Liver (tissue), 9 donors: ENCODE results near the gene TBCD. TPM values are rescaled to one million over a fixed set of nuclear protein-coding genes. Genes with fewer than 3 reads are reported as not detected.

Experiments used
- DNase-seq: peaks from one replicate; pipeline ENCODE4 v3.0.0-alpha.2; 2017; ENCODE audit warnings: low spot score
- H3K27ac ChIP-seq, 2 donors: one replicate each; pipeline ENCODE4 v1.7.0; 2013; ENCODE audit warnings: inconsistent platforms in 2 of 2, low read length in 2 of 2, control low read depth in 1 of 2, low read depth in 1 of 2, mild to moderate bottlenecking in 1 of 2
- H3K27me3 ChIP-seq, 4 donors: one replicate each; pipeline versions ENCODE4 v1.6.1 to v1.7.0; 2013; ENCODE audit warnings: low read length in 3 of 4, inconsistent platforms in 1 of 4, mild to moderate bottlenecking in 1 of 4, moderate library complexity in 1 of 4; ENCODE audit not compliant: control insufficient read depth in 4 of 4, insufficient read depth in 4 of 4
- H3K36me3 ChIP-seq, 4 donors: one replicate each; pipeline versions ENCODE4 v1.6.1 to v1.7.0; 2013; ENCODE audit warnings: low read length in 3 of 4, mild to moderate bottlenecking in 3 of 4, low read depth in 1 of 4, moderate library complexity in 1 of 4; ENCODE audit not compliant: control insufficient read depth in 4 of 4, insufficient read depth in 3 of 4
- H3K4me1 ChIP-seq, 4 donors: one replicate each; pipeline versions ENCODE4 v1.6.1 to v1.7.0; 2013; ENCODE audit warnings: low read length in 3 of 4, mild to moderate bottlenecking in 3 of 4, moderate library complexity in 1 of 4; ENCODE audit not compliant: control insufficient read depth in 4 of 4, insufficient read depth in 4 of 4
- H3K4me3 ChIP-seq, 3 donors: one replicate each; pipeline versions ENCODE4 v1.6.1 to v1.7.0; 2013; ENCODE audit warnings: low read length in 3 of 3, control low read depth in 1 of 3, low read depth in 1 of 3, mild to moderate bottlenecking in 1 of 3
- H3K9ac ChIP-seq, 2 donors: one replicate each; pipeline ENCODE4 v1.7.0; 2013; ENCODE audit warnings: low read length in 2 of 2, mild to moderate bottlenecking in 2 of 2, moderate library complexity in 2 of 2, control low read depth in 1 of 2, low read depth in 1 of 2
- H3K9me3 ChIP-seq, 4 donors: one replicate each; pipeline versions ENCODE4 v1.6.1 to v1.7.0; 2013; ENCODE audit warnings: low read length in 3 of 4; ENCODE audit not compliant: control insufficient read depth in 4 of 4
- ATF3 ChIP-seq: IDR thresholded peaks from 2 replicates; pipeline ENCODE4 v1.6.1; 2016; ENCODE audit warnings: antibody characterized with exemption
- CTCF ChIP-seq: fragments of 150-350 bp; IDR thresholded peaks from 2 replicates; pipeline ENCODE4 v1.5.1; 2017; ENCODE audit warnings: improper control_type of control experiment, low read depth, low read length; ENCODE audit not compliant: missing input control
- EGR1 ChIP-seq, 2 donors: IDR thresholded peaks; 2 replicates each; pipeline ENCODE4 v1.6.1; 2016 to 2018; ENCODE audit warnings: antibody characterized with exemption in 2 of 2, low read depth in 2 of 2
- FOXA1 ChIP-seq: IDR thresholded peaks from 2 replicates; pipeline ENCODE4 v1.6.1; 2016; ENCODE audit warnings: antibody characterized with exemption
- FOXA2 ChIP-seq: IDR thresholded peaks from 2 replicates; pipeline ENCODE4 v1.6.1; 2016; ENCODE audit warnings: antibody characterized with exemption
- GABPA ChIP-seq, 2 donors: IDR thresholded peaks in 1 of 2; conservative IDR thresholded peaks in 1 of 2; 2 replicates each; pipeline ENCODE4 v1.6.1; 2016; ENCODE audit warnings: antibody characterized with exemption in 2 of 2, mild to moderate bottlenecking in 1 of 2, moderate library complexity in 1 of 2
- HNF4A ChIP-seq, 2 donors: conservative IDR thresholded peaks; 2 replicates each; pipeline ENCODE4 v1.6.1; 2016; ENCODE audit warnings: antibody characterized with exemption in 2 of 2, mild to moderate bottlenecking in 2 of 2
- HNF4G ChIP-seq: IDR thresholded peaks from 2 replicates; pipeline ENCODE4 v1.6.1; 2016; ENCODE audit warnings: antibody characterized with exemption
- JUND ChIP-seq, 2 donors: IDR thresholded peaks; 2 replicates each; pipeline ENCODE4 v1.6.1; 2016; ENCODE audit warnings: antibody characterized with exemption in 2 of 2
- MAX ChIP-seq: IDR thresholded peaks from 2 replicates; pipeline ENCODE4 v1.6.1; 2016; ENCODE audit warnings: antibody characterized with exemption
- NR2F2 ChIP-seq: IDR thresholded peaks from 2 replicates; pipeline ENCODE4 v1.6.1; 2016; ENCODE audit warnings: antibody characterized with exemption
- RAD21 ChIP-seq, 2 donors: IDR thresholded peaks; 2 replicates each; pipeline ENCODE4 v1.6.1; 2016; ENCODE audit warnings: antibody characterized with exemption in 2 of 2, mild to moderate bottlenecking in 2 of 2
- REST ChIP-seq: IDR thresholded peaks from 2 replicates; pipeline ENCODE4 v1.6.1; 2016; ENCODE audit warnings: antibody characterized with exemption, mild to moderate bottlenecking
- RXRA ChIP-seq, 2 donors: IDR thresholded peaks; 2 replicates each; pipeline ENCODE4 v1.6.1; 2017 to 2018; ENCODE audit warnings: antibody characterized with exemption in 2 of 2, mild to moderate bottlenecking in 1 of 2
- SP1 ChIP-seq: IDR thresholded peaks from 2 replicates; pipeline ENCODE4 v1.6.1; 2018; ENCODE audit warnings: antibody characterized with exemption, mild to moderate bottlenecking
- TAF1 ChIP-seq: conservative IDR thresholded peaks from 2 replicates; pipeline ENCODE4 v1.6.1; 2016; ENCODE audit warnings: antibody characterized with exemption, mild to moderate bottlenecking
- YY1 ChIP-seq: IDR thresholded peaks from 2 replicates; pipeline ENCODE4 v1.6.1; 2016; ENCODE audit warnings: antibody characterized with exemption, mild to moderate bottlenecking
- ZBTB33 ChIP-seq: IDR thresholded peaks from 2 replicates; pipeline ENCODE4 v1.6.1; 2016; ENCODE audit warnings: antibody characterized with exemption
- WGBS: extraction: QIAGEN DNeasy Blood & Tissue Kit; methylation state at CpG from one replicate; pipeline ENCODE4 v1.1.7; 2013; 5-methylcytosine and 5-hydroxymethylcytosine counted together
- polyA plus RNA-seq, 2 donors: library from polyadenylated mRNA; stranded (reverse) in 1 of 2; unstranded in 1 of 2; fragments of 200-250 nt in 1 of 2; fragments of >200 nt in 1 of 2; fragmentation: Nextera tagmentation in 1 of 2; extraction: Ambion mirVana in 1 of 2; gene quantifications; one replicate each; pipeline versions ENCODE4 v1.2.1 to v1.2.3, GENCODE V29; 2013 to 2015
- total RNA-seq, 2 donors: library from RNA; depleted of rRNA; stranded (reverse); fragments of >200 nt; gene quantifications; one replicate each; pipeline ENCODE4 v1.2.3, GENCODE V29; 2014
- donor health status: healthy.
- donor health status: healthy.
- donor health status: healthy.
- donor health status: healthy.
- donor health status: healthy.

The TBCD gene
- total and polyA plus RNA-seq, 4 donors: 29.8 to 42.2 (median 33.0) TPM

GRCh38 chr17:82786427-82786826 is 34.6 kb downstream of the TBCD start:
- Histone ChIP-seq H3K27ac (no peak overlapping the region), H3K4me1 (no peaks in the 10 kb centered on the region), H3K27me3 (no peaks in the 10 kb centered on the region), H3K4me3 (no peak overlapping the region), H3K9ac (no peak overlapping the region), H3K9me3 (no peaks in the 10 kb centered on the region), H3K36me3 (peaks cover 0 to 9% (median 5%) of the 10 kb centered on the region in 4 donors)
- TF ChIP-seq MAX (no peak), HNF4G (no peak), FOXA2 (no peak), EGR1 (IDR thresholded peaks at IDR 0.05; ENCODE audit: low read depth in 2 of 2) (no peak), ATF3 (no peak), YY1 (no peak)
- WGBS: 97% methylated on average over 10 of the region's 10 CpGs
- DNase-seq: no peak

- 94% methylated on average over 27 of the region's 27 CpGs for WGBS
- no peak overlapping the region for H3K9ac ChIP-seq
These were observed 35.4 kb downstream of the TBCD start for GRCh38 chr17:82787081-82787848.

More at GRCh38 chr17:82787081-82787848, 35.4 kb downstream of the TBCD start:
- Histone ChIP-seq H3K4me3 (no peak overlapping the region), H3K36me3 (peaks cover 0 to 9% (median 5%) of the 10 kb centered on the region in 4 donors), H3K9me3 (no peaks in the 10 kb centered on the region), H3K27me3 (no peaks in the 10 kb centered on the region), H3K4me1 (no peaks in the 10 kb centered on the region), H3K27ac (no peak overlapping the region)
- DNase-seq: no peak
- TF ChIP-seq RXRA (IDR thresholded peaks at IDR 0.05): no peak
- TF ChIP-seq ATF3: no peak
- TF ChIP-seq ZBTB33: no peak
- TF ChIP-seq FOXA1: no peak
- no peak for TF ChIP-seq HNF4A (conservative IDR thresholded peaks at IDR 0.05)
- TF ChIP-seq EGR1 (IDR thresholded peaks at IDR 0.05; ENCODE audit: low read depth in 2 of 2): no peak
- no peak for TF ChIP-seq RAD21 (IDR thresholded peaks at IDR 0.05)
- no peak for TF ChIP-seq YY1
- no peak for TF ChIP-seq CTCF
- no peak for TF ChIP-seq MAX
- TF ChIP-seq JUND (IDR thresholded peaks at IDR 0.05): no peak
- TF ChIP-seq NR2F2: no peak
- no peak for TF ChIP-seq GABPA (IDR thresholded peaks at IDR 0.05 in 1 of 2, conservative IDR thresholded peaks at IDR 0.05 in 1 of 2)
- no peak for TF ChIP-seq TAF1
- no peak for TF ChIP-seq FOXA2
- TF ChIP-seq REST: no peak
- TF ChIP-seq SP1: no peak
- no peak for TF ChIP-seq HNF4G
